Measurements from ENCODE around the gene NME9.

The NME9 gene

DNA sequence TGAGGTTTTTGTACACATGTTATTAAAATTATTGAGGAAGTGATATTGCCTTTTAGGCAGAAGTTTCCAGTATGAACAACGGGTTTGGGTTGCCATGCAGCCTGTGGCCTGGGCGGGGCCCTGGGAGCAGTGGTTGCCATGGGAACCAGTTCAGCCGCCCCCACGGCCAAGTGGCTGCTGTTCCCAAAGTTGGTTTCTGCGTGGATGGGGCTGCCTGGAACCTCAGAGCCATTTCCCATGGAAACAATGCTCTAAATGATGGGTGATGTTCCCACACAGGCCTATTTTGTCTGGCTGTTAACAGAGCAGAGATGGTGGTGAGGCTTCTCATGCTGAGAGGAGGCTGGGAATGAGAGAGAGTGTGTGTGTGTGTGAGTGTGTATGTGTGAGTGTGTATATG lies 38.3 kb upstream of the NME9 start:
- TF ChIP-seq POLR2A (IDR thresholded peaks at IDR 0.05; ENCODE audit: low read length) (no peak), GATA1 (IDR thresholded peaks at IDR 0.05; ENCODE audit: low read depth, low read length) (no peak)
- DNase-seq: peak in 1 of 2 experiments; percentile 6

DNA sequence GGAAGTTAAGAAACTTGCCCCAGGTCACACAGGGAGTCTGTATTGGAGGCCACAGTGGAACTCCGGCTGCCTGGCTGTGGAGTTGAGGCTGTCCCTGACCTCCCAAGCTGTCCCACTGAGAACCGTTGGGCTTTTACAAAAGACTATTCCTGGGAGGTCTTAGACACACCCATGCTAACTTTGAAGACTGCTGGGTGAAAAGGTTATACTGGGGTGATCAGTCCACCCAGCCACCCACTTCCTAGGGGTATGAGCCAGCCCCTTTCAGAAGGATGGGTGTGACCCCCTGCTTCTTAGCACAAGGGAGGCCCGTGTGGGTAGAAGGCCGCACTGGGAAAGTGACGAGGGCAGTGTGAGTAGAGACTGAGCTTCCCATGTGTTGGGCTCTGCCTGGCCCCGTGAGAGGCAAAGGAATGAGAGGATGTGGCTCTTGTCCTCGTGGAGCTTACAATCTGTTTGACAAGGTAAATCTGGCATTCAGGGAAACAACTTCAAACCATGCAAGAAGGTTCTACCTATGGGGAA lies 37.7 kb upstream of the NME9 start:
- DNase-seq: no peak
- no peak for TF ChIP-seq POLR2A (IDR thresholded peaks at IDR 0.05; ENCODE audit: low read length)
- no peak for TF ChIP-seq GATA1 (IDR thresholded peaks at IDR 0.05; ENCODE audit: low read depth, low read length)

DNA sequence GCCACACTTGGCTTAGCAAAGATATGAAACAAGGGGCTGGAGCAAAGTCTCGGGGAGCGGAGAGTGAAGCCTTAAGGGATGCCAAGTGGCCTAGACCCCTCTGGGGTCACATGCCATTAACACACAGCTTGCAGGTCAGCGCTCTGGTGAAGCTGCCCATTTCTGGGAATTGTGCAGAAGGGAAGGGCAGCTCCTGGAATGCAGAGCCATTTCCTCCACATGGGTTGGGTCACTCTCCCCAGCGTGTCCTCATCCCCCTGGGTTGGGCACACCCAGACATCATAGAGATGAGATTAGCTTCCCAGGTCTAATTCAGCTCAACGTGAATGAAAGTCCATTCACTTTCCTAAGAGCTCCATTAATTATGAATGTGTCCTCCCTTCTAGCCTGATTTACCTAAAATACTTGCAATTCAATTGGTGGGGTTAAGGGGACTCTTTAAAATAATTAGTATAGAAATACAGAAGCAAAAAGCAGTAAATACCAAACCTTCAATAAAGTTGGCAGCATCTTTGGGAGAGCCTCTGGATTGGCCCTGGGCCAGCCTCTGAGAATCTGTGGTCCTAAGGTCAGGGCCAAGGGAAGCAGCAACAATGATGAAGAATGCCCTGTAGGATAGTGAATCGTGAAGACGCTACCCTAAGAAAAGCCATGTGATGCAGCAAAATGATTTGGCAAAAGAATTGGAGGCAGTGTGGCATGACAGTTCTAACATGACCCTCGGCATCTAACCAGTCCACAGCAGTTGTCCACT lies 36.5 kb upstream of the NME9 start:
- DNase-seq: no peak
- no peak for TF ChIP-seq POLR2A (IDR thresholded peaks at IDR 0.05; ENCODE audit: low read length)
- TF ChIP-seq GATA1 (IDR thresholded peaks at IDR 0.05; ENCODE audit: low read depth, low read length): no peak

DNA sequence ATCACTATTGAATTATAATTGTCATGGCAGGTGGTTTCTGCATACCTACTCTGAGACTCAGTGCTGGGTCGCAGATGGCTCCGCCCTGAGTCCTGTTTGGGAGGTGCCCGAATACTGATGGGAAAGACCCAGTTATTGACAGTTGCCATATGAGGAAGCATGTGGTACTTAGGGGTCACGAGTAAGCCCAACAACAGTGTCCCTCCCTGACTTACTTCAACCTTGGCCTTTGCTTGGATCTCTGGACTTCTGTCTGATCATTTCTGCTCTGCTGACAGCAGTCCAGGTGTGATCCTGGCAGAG lies 35.6 kb upstream of the NME9 start:
- no peak for DNase-seq
- TF ChIP-seq POLR2A (IDR thresholded peaks at IDR 0.05; ENCODE audit: low read length): no peak
- no peak for TF ChIP-seq GATA1 (IDR thresholded peaks at IDR 0.05; ENCODE audit: low read depth, low read length)

DNA sequence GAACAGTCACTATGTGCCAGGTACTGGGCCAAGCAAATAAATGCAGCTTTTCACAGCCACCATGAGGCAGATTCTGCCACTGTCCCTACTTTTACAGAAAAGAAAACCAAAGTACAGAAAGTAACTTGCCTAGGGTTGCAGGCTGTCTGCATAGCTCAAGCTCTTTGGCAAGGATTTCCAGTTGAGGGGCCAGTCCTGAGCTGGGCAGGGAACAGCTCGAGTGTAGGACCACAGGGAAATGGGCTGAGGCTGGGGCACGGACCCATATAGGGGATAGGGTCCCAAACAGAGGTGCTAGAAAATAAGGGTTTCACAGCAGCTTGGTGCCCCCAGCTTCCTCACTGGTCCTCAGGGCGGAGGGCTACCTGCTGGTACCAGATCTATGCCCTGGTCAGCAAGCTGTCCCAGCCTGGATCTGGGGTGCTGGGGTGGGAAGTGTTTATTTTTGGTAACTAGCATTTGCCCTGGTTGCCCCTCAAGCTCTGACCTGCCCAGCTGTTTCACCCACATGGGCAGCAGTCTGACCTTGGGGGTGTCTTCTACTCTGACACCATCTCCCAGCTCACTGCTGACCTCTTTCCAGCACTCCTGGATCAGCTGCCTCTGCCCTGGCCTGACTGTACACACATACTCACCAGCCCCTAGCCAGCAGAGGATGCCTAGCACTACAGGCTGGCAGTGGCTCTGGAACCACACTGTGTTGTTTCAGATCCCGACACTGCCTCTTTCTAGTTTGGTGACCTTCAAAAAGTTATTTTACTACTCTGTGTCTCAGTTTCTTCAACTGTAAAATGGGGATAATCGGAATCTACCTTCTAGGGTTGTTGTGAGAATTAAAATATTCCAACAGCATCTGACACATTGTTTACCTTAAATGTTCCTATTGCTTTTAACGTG lies 35.0 kb upstream of the NME9 start:
- TF ChIP-seq POLR2A (IDR thresholded peaks at IDR 0.05; ENCODE audit: low read length): no peak

DNA sequence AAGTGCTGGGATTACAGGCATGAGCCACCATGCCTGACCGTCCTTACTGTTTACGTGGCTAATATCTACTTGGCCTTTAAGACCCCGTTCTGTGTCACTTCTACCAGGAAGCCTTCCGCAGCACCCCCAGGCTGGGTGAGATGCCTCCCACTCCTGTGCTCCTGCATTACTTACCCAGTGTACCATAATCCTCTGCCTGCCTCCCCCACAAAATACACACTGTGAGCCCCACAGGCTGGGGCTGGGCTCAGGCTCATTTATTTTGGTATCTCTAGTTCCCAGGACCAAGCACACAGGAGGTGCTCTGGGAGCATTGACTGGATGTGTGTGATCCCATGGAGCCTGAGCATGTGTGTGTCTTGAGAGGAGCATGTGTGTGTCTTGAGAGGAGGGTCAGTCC lies 33.7 kb upstream of the NME9 start:
- no peak for DNase-seq
- no peak for TF ChIP-seq GATA1 (IDR thresholded peaks at IDR 0.05; ENCODE audit: low read depth, low read length)
- no peak for TF ChIP-seq POLR2A (IDR thresholded peaks at IDR 0.05; ENCODE audit: low read length)

More for the DNA sequence above, 35.0 kb upstream of the NME9 start:
- DNase-seq: no peak

DNA sequence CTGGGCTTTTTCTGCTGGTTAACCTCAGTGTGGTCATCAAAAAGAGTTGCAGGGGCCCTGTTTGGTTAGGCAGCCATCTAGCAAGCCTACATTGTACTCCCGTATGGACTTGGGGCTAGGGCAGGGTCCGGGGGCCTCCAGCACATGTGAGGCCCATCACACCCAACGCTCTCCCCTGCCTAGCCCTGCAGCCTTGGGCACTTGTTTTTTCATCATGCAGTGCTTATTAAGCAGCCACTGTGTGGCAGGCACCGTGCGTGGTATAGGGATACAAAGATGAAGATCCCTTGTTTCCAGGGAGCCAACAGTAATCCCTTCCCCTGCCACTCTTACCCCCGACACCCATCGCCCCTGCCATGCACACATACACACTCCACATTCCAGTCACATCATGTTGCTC lies 32.9 kb upstream of the NME9 start:
- peak; percentile 11 to 27 for DNase-seq

DNA sequence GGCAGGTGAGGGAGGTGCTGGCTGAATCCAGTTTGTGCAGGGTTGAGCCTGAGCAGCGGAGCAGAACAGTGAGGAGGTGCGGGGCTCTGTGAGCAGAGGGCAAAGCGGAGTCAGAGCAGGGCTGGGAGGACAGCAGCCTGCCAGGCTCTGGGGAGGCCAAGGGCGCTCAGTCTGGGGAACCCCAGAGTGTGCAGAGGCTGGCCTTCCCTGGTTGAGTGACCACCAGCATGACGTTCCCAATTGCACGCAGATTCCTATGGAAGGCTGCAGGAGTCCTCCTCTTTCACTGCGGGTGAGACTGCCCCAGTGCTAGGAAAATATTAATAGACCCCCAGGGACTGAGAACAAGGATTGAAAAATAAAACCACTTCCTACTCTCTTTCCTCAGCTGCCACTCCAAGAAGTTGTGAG lies 31.9 kb upstream of the NME9 start:
- DNase-seq: no peak
- TF ChIP-seq GATA1 (IDR thresholded peaks at IDR 0.05; ENCODE audit: low read depth, low read length) (no peak), POLR2A (IDR thresholded peaks at IDR 0.05; ENCODE audit: low read length) (no peak)

More for the DNA sequence above, 32.9 kb upstream of the NME9 start:
- no peak for TF ChIP-seq GATA1 (IDR thresholded peaks at IDR 0.05; ENCODE audit: low read depth, low read length)
- no peak for TF ChIP-seq POLR2A (IDR thresholded peaks at IDR 0.05; ENCODE audit: low read length)

DNA sequence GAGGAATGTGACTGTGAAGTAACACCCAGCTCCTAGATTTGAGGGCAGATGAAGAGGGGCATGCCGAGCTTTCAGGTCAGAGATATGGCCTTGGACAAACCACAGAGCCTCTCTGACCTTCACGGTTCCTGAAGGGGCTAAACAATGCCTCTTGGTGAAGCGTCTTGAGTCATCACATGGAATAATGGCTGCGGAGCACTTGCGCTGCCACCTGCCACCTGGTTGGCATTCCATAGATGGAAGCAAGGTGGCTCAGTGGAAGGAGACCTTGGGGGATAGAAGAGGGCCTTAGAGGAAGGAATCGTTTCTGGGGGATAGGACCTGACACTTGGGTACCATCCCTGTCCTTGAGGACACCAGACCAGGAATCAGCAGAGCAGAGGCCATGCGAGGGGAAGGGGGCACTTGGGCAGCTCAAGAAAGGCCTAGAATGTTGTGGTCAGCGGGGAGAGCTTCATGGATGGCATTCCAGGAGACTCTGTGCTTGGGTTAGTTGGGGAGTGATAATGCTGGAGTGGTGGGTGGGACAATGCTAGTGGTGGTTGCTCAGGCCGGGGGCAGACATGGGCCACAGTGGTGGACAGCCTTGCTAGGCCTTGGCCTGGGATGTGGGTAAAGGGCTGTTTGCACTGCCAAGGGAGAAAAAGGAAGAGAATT lies 31.3 kb upstream of the NME9 start:
- no peak for TF ChIP-seq GATA1 (IDR thresholded peaks at IDR 0.05; ENCODE audit: low read depth, low read length)
- TF ChIP-seq POLR2A (IDR thresholded peaks at IDR 0.05; ENCODE audit: low read length): no peak
- no peak for DNase-seq

DNA sequence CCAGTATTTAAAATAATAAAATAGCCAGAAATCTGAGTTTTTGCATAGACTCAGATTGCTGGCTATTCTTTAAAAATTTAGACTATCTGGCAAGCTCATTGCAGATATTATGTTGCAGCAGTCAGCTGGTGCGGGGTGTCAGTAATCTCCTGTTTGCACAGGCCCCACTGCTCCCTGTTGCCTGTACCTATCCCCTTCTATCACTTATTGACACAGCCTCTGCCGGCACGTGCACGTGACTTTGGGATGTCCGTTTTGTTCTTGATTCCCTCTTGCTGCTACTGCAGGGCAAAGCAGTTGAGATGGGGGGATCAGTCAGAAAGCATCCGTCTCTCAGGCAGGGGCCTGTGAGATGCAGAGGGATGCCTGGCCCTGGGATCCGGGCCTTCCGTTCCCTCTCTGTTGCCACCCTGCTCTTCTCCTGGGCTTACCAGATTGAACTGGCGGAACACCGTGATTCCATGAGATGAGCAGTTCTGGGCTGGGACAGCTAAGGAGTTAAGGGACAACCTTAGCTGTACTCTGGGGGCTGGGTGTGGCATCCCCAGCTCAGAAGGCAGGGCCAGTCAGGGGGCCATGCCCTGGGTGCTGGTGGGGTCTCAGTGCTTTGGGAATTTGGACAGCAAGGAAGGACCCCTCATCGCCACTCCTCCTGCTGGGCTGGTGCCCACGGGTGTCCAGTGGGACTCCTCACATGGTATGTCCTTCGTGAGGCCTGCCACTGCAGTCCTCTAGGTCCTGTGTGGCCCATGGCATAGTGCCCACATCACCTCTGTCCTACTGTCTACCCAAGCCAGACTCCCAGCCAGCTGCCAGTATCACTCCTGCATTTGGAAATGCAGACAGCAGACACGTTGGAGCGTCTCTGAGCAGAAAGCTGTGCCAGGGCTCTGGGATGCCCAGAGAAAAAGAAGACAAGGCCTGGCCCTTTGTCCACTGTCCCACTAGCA lies 30.5 kb upstream of the NME9 start:
- no peak for DNase-seq
- no peak for TF ChIP-seq GATA1 (IDR thresholded peaks at IDR 0.05; ENCODE audit: low read depth, low read length)
- no peak for TF ChIP-seq POLR2A (IDR thresholded peaks at IDR 0.05; ENCODE audit: low read length)

DNA sequence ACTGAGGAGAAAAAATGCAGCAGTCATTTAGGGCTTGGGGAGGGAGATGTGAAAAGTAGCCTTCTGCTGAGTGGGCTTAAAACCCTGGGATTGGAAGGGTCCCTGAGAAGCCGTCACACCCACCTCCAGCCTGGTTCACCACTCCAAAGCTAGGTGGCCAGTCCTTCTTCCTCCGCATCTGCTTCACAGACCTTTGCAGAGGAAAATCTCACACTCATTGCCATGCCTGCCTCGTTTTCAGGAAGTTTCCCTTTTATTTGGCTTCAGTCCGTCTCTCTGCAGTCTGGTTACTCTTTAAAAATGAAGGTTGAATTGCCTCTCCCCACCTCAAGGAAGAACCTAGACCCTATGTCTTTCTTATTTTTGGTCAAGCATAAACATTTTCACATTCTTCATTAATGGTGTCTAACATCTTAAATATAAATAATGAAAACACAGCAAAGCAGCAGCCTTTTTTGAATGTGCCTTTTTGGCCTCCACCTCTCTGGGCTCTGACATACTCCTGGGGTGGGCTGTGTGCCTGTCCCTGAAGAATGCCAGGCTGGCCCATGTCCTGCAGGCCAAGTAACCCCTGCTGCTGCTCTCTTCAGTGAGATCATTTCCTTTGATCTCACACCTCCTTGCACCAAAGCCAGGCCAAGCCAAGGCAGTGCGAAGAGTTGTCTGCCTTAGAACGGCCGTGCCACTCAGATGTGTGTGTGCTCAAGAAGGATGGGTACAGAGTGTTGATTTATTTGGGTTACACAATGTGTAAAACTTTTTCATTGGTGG lies 29.7 kb upstream of the NME9 start:
- no peak for DNase-seq
- TF ChIP-seq POLR2A (IDR thresholded peaks at IDR 0.05; ENCODE audit: low read length): no peak
- no peak for TF ChIP-seq GATA1 (IDR thresholded peaks at IDR 0.05; ENCODE audit: low read depth, low read length)

DNA sequence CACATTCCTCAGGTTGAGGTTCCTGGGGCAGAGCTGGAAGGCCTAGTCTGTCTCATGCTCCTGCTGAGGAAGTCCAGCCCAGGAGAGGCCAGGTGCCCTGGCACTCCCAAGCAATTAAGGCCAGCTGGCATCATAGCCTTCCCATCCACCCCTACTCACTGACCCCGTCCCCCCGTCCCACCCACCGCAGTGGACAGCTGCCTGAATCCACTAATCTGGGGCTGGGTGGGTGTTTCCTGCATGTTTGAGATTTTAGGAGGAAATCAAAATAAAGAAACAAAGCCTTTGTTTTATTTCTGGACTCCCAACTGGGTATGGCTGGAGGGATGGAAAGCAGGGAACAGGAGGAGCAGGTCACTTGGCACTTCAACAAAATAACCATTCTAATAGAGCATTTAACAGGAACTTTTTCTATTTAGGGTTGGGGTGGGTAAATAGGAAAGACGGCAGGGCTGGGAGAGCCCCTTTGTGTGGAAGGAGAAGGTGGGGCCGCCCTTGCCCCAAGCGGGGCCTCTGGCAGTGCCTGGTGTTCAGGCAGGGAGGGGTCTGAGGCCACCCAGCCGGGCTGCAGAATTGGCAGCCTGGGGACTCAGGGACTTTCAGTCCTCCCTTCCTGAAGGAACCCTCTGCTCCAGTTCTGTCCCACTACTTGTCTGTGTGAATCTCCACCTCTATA lies 27.2 kb upstream of the NME9 start:
- no peak for TF ChIP-seq POLR2A (IDR thresholded peaks at IDR 0.05; ENCODE audit: low read length)
- TF ChIP-seq GATA1 (IDR thresholded peaks at IDR 0.05; ENCODE audit: low read depth, low read length): no peak
- no peak for DNase-seq
